ENCODE measurements around the gene DMXL1. TPM values are rescaled to one million over a fixed set of nuclear protein-coding genes. Genes with fewer than 3 reads are reported as not detected.

DMXL1 gene
- total RNA-seq, 1 experiment from 2014 or later: 30.0 TPM

DNA sequence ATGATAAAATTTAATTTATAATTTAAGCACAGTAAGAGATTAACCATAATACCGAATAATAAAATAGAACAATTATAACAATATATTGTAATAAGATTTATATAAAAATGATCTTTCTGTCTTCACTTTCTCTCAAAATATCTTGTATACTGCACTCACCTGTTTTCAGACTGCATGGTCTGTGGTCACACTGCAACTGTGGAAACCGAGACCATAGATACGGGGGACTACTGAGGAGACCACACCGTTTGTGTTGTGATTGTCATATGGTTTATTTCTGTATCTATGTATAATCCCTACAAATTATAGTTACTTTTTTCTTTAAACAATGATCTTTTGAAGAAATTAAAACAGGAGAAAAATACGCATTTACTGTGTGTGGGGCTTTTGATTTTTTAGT, 206.1 kb downstream of the DMXL1 start:
- Histone ChIP-seq H3K4me3 (ENCODE audit: low read depth, low read length) (no peak overlapping the region), H3K27me3 (replicated peaks; ENCODE audit: control insufficient read depth, insufficient read depth, low read length) (no peaks in the 10 kb centered on the region), H3K36me3 (ENCODE audit: control insufficient read depth, insufficient read depth, low read length) (no peaks in the 10 kb centered on the region), H3K9me3 (no peaks in the 10 kb centered on the region), H3K4me1 (peaks cover 26% of the 10 kb centered on the region)
- ChIA-PET CTCF (no interaction called here), POLR2A (no interaction called here)
- no TSS peak for BruUV-seq (replicated peaks)
- Mint-ChIP-seq H3K4me1 (ENCODE audit: low read depth, unreplicated experiment) (peaks cover 20% of the 10 kb centered on the region), H3K27me3 (ENCODE audit: insufficient read depth, unreplicated experiment) (no peaks in the 10 kb centered on the region), H3K36me3 (ENCODE audit: insufficient read depth, unreplicated experiment) (peaks cover 5% of the 10 kb centered on the region), H3K4me3 (ENCODE audit: unreplicated experiment) (no peak overlapping the region), H3K27ac (ENCODE audit: unreplicated experiment) (no peak overlapping the region), H3K9me3 (ENCODE audit: unreplicated experiment) (no peaks in the 10 kb centered on the region)
- no peak for DNase-seq
- intact Hi-C loops (cut with micrococcal nuclease; ENCODE audit: unreplicated experiment): no loop called here
- TF ChIP-seq, protein P1, sequence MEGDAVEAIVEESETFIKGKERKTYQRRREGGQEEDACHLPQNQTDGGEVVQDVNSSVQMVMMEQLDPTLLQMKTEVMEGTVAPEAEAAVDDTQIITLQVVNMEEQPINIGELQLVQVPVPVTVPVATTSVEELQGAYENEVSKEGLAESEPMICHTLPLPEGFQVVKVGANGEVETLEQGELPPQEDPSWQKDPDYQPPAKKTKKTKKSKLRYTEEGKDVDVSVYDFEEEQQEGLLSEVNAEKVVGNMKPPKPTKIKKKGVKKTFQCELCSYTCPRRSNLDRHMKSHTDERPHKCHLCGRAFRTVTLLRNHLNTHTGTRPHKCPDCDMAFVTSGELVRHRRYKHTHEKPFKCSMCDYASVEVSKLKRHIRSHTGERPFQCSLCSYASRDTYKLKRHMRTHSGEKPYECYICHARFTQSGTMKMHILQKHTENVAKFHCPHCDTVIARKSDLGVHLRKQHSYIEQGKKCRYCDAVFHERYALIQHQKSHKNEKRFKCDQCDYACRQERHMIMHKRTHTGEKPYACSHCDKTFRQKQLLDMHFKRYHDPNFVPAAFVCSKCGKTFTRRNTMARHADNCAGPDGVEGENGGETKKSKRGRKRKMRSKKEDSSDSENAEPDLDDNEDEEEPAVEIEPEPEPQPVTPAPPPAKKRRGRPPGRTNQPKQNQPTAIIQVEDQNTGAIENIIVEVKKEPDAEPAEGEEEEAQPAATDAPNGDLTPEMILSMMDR (IDR thresholded peaks at IDR 0.05; ENCODE audit: insufficient read depth in 1 of 2, low read depth in 1 of 2, low read length in 1 of 2, severe bottlenecking in 1 of 2, unreplicated experiment in 1 of 2): no peak

DNA sequence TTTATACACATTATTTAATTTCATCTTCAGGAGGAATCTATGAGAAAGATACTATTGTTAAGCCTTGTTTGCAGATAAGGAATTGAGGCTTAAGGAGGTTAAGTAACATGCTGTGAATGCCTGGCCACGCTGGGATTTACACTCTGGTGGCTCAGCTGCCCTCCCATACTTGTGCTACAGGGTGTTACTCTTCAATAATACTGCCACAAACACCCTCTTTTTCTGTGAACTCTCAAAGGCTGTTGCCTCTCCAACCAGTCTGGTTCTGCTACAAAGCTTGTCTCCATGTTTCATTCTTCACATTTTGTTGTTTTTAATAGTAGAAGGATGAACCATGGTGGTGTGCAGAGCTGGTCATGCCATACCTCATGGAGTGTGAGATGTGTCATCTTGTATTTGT, 208.2 kb downstream of the DMXL1 start:
- peaks cover 17% of the 10 kb centered on the region for H3K4me1 Mint-ChIP-seq (ENCODE audit: low read depth, unreplicated experiment)
- H3K4me3 ChIP-seq (ENCODE audit: low read depth, low read length): no peak overlapping the region
- peaks cover 14% of the 10 kb centered on the region for H3K4me1 ChIP-seq
- peaks cover 4% of the 10 kb centered on the region for H3K36me3 Mint-ChIP-seq (ENCODE audit: insufficient read depth, unreplicated experiment)
- H3K9me3 Mint-ChIP-seq (ENCODE audit: unreplicated experiment): no peaks in the 10 kb centered on the region
- no peak overlapping the region for H3K4me3 Mint-ChIP-seq (ENCODE audit: unreplicated experiment)
- intact Hi-C loops (cut with micrococcal nuclease; ENCODE audit: unreplicated experiment): no loop called here
- H3K36me3 ChIP-seq (ENCODE audit: control insufficient read depth, insufficient read depth, low read length): no peaks in the 10 kb centered on the region
- CTCF ChIA-PET: no interaction called here
- no peak for DNase-seq
- no peaks in the 10 kb centered on the region for H3K27me3 Mint-ChIP-seq (ENCODE audit: insufficient read depth, unreplicated experiment)
- H3K9me3 ChIP-seq: no peaks in the 10 kb centered on the region
- H3K27me3 ChIP-seq (replicated peaks; ENCODE audit: control insufficient read depth, insufficient read depth, low read length): no peaks in the 10 kb centered on the region
- BruUV-seq (replicated peaks): no TSS peak
- POLR2A ChIA-PET: no interaction called here
- TF ChIP-seq, protein P1 (IDR thresholded peaks at IDR 0.05; ENCODE audit: insufficient read depth in 1 of 2, low read depth in 1 of 2, low read length in 1 of 2, severe bottlenecking in 1 of 2, unreplicated experiment in 1 of 2): no peak
- H3K27ac Mint-ChIP-seq (ENCODE audit: unreplicated experiment): no peak overlapping the region

DNA sequence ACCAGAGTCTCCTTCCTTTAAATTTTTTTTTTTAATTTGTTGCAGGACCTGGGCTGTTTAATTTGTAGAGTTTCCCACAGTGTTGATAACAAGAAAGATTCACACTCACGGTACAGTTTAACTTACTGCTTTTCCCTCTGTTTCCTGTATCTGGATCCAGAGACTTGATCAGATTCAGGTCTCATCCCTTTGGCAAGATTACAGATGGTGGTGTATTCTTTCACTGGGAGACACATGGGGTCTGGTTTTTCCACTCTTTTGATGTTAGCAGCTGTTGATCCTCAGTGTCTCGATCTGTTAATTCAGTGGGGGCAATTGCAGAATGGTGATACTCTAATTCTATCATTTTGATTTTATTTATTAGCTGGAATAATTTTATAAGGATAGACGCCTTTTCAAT, 209.5 kb downstream of the DMXL1 start:
- Mint-ChIP-seq H3K9me3 (ENCODE audit: unreplicated experiment) (no peaks in the 10 kb centered on the region), H3K4me3 (ENCODE audit: unreplicated experiment) (no peak overlapping the region), H3K27me3 (ENCODE audit: insufficient read depth, unreplicated experiment) (no peaks in the 10 kb centered on the region), H3K36me3 (ENCODE audit: insufficient read depth, unreplicated experiment) (no peaks in the 10 kb centered on the region), H3K27ac (ENCODE audit: unreplicated experiment) (no peak overlapping the region), H3K4me1 (ENCODE audit: low read depth, unreplicated experiment) (peaks cover 5% of the 10 kb centered on the region)
- Histone ChIP-seq H3K4me3 (ENCODE audit: low read depth, low read length) (no peak overlapping the region), H3K27me3 (replicated peaks; ENCODE audit: control insufficient read depth, insufficient read depth, low read length) (no peaks in the 10 kb centered on the region), H3K36me3 (ENCODE audit: control insufficient read depth, insufficient read depth, low read length) (no peaks in the 10 kb centered on the region), H3K4me1 (peaks cover under 1% of the 10 kb centered on the region; the same call in 1 of the 2 replicates), H3K9me3 (no peaks in the 10 kb centered on the region)
- ChIA-PET CTCF (no interaction called here), POLR2A (no interaction called here)
- BruUV-seq (replicated peaks): no TSS peak
- intact Hi-C loops (cut with micrococcal nuclease; ENCODE audit: unreplicated experiment): no loop called here
- no peak for DNase-seq
- TF ChIP-seq, protein P1 (IDR thresholded peaks at IDR 0.05; ENCODE audit: insufficient read depth in 1 of 2, low read depth in 1 of 2, low read length in 1 of 2, severe bottlenecking in 1 of 2, unreplicated experiment in 1 of 2): no peak
